GM19328 (cell line): ENCODE results near the gene THSD7B.
"Not testable (repeated sequence)": the region's sequence is repeated elsewhere in the genome, so short reads cannot be mapped to it uniquely, and the experiment has no call there.

Experiments used
- ATAC-seq: cut with Tn5 transposase; IDR thresholded peaks from one replicate; pipeline ENCODE4 v1.9.1; 2021; ENCODE audit warnings: mild to moderate bottlenecking, moderate library complexity; ENCODE audit not compliant: unreplicated experiment

THSD7B gene

GRCh38 chr2:136929531-136929930 is 164.2 kb downstream of the THSD7B start:
- ATAC-seq, result no peak

DNA sequence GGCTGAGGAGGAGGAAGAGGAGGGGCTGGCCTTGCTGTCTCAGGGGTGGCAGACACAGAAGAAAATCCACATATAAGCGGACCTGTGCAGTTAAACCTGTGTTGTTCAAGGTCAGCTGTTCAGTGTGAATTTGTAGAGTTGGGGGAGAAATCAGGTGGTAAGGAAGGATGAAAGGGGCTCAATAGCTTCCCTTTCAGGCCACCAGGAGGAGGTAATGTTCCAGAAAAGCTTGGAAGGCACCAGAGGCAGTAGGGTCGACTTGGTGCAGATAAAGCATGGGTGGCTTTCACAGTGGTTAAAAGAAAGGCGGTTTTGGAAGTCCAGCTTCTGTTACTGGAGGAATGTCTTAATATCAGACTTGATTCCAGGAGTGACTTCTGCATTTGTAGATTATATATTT is 167.4 kb downstream of the THSD7B start:
- ATAC-seq, result no peak

- ATAC-seq, result no peak
Measured at GRCh38 chr2:136935119-136935518, 169.8 kb downstream of the THSD7B start.

DNA sequence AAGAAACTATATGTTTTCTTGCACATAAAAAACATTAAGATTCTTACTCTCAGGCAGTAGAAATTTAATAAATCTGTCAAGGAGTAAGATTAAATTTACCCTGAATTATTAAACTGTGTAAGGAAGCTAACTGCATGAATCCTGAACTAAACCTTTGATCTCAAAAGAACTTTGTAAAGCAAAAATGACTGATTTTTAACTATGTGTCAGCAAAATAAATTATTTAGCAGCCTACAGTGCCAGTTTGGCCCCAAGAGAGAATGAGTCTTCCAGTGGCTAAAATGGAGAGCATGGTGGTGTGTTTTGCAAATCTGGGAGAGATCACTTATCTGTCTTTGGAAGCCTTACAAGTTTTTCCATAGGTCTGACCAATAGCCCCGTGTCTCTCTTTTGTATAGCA is 190.7 kb downstream of the THSD7B start:
- no peak for ATAC-seq

DNA sequence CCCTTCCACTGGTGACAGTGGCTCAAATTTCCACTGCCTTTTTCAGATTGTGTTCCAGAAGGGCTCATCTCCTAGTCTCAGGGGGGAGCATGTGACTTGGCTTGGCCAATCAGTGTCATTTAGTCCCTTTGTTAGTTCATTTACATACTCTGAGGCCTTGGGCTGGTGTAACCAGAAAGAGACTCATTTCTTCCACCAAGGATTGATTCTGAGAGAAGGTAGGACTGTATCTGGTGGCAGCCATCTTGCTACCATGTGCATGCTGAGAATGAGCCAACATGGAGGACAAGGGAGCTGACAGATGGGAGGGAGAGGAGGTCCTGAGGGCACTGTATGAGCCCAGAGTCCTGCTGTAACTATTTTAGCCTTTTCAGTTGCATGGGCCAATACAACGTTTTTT is 191.7 kb downstream of the THSD7B start:
- no peak for ATAC-seq

DNA sequence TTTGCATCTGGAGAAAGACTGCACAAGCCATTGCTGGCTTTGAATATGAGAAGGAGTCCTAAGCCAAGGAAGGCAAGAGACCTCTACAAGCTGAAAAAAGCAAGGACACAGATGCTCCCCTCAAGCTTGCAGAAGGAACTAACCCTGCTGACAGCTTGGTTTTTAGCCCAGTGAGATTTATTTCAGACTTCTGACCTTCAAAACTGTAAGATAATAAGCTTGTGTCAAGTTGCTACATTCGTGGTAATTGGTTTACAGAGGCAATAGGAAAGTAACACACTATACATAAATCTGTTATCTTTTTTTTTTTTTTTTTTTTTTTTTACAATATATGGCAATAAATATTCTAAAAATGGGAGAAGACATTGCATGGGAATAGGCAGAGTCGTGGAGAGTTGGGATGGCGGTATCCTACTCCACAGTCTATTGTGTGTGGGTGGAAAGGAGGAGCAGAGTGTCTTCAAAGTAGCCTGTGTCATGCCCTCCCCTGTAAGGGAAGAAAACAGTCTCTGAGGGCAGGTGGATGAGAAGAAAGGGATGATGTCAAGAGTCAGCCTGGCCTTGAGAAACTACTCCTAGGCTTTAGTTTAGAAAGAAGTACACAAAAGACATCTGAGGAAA is 196.9 kb downstream of the THSD7B start:
- no peak for ATAC-seq

DNA sequence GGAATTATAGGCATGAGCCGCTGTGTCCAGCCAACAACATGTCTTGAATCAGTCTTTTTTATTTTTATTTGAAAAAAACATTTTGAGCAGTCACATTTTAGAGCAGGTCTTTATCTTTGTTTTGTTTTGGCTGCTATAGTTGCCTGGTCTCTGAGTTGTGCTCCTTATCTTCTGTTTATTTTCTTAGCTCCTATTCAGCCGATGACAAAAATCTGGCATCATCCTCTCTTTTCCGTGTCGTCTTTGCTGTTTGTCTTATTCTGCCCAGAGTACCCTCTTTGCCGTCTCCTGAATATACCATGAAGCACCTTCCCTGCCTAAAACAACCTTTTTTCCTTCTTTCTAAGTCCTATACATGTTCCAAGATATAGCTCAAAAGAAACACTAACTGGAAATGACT is 201.1 kb downstream of the THSD7B start:
- no peak for ATAC-seq

- no peak for ATAC-seq
Measured at GRCh38 chr2:136980303-136980702, 215.0 kb downstream of the THSD7B start.

GRCh38 chr2:136981689-136982088 is 216.3 kb downstream of the THSD7B start:
- not testable (repeated sequence) for ATAC-seq

DNA sequence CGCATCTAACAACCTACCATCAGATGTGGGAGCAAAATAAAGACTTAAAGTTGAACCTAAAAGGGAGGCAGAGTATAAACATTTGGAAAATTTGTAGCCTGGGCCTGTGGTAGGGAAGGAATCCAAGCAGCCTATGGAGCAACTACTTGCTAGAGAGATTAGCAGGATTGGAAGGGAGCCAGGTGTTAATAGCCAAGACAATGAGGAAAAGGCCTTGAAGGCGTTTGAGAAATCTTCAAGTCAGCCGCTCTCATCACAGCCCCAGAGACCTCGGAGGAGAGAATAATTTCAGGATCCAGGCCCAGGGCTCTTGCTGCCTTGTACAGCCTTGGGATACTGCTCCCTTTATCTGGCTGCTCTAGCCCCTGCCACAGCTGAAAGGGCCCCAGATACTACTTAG is 219.7 kb downstream of the THSD7B start:
- ATAC-seq, result no peak

DNA sequence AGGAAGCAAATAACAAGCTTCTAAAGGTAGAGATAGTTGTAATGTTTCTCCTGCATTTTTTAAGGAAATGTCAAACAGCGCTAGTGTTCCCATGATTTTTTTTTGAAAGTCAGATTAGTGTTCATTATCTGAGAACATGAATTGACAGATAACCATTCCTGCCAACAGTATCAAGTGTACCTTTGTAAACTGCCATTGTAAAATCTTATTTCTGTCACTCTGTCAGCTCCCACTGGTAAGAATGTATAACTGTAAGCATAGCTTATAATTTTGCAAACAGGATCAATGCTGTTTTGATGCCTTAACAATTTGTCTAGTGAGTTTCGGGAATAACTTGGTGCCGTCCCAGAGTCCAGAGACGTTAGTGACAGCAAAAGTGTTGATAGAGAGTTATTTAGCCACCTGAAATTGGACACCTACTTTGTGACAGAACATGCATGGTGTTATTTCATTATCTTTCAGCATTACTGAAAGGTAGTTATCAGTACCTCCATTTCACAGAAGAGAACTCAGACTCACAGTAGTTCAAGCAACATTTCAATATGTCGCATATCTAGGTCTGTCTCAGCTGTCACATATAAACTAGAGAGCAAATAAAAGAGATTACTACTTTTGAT is 221.4 kb downstream of the THSD7B start:
- ATAC-seq, result no peak

GRCh38 chr2:136990316-136990715 is 225.0 kb downstream of the THSD7B start:
- no peak for ATAC-seq

GRCh38 chr2:136994793-136995192 is 229.4 kb downstream of the THSD7B start:
- ATAC-seq, result no peak

- ATAC-seq, result no peak
Measured at GRCh38 chr2:136997557-136997956, 232.2 kb downstream of the THSD7B start.

DNA sequence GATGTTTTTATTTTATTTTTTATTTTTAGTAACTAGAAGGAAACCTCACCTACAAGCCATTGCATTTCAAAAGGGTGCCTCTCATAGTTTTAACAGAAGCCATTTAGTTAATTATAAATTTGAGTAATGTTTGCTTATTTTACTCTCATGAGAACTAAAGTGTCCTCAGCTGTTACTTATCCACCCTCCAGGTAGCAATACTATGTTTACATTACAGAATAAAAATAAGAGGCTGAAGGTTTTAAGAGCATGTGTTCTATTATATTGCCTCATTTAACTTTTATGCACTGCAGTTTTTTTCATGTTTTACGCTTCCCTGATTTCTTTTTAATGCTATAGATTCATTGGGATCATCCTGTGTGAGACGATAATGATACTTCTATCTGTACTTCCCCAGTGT is 235.5 kb downstream of the THSD7B start:
- ATAC-seq, result no peak

- no peak for ATAC-seq
Measured at GRCh38 chr2:137002896-137003295, 237.6 kb downstream of the THSD7B start.

- ATAC-seq, result no peak
Measured at GRCh38 chr2:137005210-137005609, 239.9 kb downstream of the THSD7B start.

- ATAC-seq, result no peak
Measured at GRCh38 chr2:137007938-137008337, 242.6 kb downstream of the THSD7B start.

- ATAC-seq, result no peak
Measured at GRCh38 chr2:137009953-137010352, 244.6 kb downstream of the THSD7B start.

GRCh38 chr2:137020452-137021196 is 255.3 kb downstream of the THSD7B start:
- no peak for ATAC-seq

DNA sequence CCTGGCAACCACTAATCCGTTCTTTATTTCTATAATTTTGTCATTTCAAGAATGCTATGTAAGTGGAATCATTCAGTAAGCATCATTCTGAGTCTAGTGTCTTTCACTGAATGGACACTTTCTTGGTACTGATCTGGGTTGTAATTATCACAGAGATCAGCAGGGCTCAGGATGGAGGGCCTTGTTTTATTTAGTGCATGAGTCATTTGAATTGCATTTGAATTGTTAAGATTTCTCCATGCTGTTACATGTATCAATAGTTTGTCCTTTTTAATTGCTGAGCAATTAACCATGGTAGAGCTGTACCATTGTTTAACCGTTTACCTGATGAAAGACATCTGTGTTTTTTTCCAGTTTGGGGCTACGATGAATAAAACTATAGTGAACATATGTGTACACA is 256.4 kb downstream of the THSD7B start:
- no peak for ATAC-seq

DNA sequence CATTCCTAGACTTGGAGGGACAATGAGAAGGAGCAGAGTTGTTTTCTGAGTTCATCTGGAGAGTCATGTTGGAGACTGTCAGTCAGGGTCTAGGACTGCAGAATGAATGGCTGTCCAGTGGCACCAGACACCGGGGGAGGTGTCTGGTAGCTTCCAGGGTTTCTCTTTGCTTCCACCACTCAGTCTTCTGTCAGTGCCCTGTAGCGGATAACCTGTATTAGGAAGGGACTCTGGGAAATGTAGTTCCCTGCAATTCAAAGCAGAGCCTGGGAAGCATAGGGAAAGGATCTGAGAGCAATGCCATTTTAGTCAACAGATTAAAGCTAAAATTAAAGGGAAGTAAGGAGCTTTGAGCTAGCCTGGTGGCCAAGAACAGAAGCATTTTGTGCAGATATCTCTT is 257.9 kb downstream of the THSD7B start:
- ATAC-seq, result no peak
